ENCODE results near the gene SNX4.
"Not testable (repeated sequence)": the region's sequence is repeated elsewhere in the genome, so short reads cannot be mapped to it uniquely, and the experiment has no call there.

The SNX4 gene

DNA sequence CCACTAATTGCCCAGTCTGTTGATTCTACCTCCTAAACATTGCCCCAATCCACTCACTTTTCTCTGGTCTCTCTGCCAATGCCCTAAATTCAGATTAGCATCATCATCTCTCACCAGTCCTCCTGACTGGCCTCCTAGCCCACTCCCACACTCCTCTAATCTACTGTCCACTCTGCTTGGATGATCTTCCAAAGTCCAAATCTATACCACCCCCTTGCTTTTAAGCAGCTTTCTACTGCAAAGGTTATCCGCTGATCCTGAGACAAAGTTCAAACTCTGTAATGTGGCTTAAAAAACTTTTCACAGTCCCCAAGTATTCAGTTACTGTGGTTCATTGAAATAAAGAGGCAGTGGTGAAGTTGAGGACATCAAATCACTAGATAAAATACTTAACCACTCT, 37.6 kb downstream of the SNX4 start:
- DNase-seq (ENCODE audit: low read depth), result no peak
- H3K4me3 ChIP-seq (ENCODE audit: low read length), result no peak overlapping the region
- TF ChIP-seq, protein P1, sequence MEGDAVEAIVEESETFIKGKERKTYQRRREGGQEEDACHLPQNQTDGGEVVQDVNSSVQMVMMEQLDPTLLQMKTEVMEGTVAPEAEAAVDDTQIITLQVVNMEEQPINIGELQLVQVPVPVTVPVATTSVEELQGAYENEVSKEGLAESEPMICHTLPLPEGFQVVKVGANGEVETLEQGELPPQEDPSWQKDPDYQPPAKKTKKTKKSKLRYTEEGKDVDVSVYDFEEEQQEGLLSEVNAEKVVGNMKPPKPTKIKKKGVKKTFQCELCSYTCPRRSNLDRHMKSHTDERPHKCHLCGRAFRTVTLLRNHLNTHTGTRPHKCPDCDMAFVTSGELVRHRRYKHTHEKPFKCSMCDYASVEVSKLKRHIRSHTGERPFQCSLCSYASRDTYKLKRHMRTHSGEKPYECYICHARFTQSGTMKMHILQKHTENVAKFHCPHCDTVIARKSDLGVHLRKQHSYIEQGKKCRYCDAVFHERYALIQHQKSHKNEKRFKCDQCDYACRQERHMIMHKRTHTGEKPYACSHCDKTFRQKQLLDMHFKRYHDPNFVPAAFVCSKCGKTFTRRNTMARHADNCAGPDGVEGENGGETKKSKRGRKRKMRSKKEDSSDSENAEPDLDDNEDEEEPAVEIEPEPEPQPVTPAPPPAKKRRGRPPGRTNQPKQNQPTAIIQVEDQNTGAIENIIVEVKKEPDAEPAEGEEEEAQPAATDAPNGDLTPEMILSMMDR (conservative IDR thresholded peaks at IDR 0.05; ENCODE audit: low read length), result no peak

DNA sequence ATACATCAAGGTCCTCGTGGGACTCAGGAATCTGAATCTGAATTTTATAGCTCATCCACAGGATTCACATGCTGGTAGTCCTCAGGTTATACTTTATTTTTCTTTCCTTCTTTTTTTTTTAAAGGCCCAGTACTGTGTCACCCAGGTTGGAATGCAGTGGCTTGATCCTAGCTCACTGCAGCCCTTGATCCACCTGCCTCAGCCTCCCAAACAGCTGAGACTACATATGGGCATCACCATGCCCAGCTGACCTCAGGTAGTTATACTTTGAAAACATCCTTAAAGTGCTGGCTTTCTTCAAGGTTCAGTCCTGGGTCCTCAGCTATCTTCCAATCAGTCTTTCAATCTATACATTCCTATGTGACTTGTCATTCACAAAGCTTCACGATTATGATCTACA, 38.2 kb downstream of the SNX4 start:
- TF ChIP-seq, protein P1 (conservative IDR thresholded peaks at IDR 0.05; ENCODE audit: low read length), result no peak
- no peak for DNase-seq (ENCODE audit: low read depth)
- H3K4me3 ChIP-seq (ENCODE audit: low read length), result no peak overlapping the region

DNA sequence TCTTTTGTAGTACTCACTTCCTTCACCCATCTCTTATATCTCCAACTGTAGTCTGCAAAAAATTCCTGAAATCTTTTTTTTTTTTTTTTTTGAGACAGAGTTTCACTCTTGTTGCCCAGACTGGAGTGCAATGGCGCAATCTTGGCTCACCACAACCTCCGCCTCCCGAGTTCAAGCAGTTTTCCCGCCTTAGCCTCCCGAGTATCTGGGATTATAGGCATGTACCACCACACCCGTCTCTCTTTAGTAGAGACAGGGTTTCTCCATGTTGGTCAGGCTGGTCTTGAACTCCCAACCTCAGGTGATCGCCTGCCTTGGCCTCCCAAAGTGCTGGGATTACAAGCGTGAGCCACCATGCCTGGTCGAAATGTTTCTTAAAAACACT, 38.6 kb downstream of the SNX4 start:
- not testable (repeated sequence) for DNase-seq (ENCODE audit: low read depth); H3K4me3 ChIP-seq (ENCODE audit: low read length)

DNA sequence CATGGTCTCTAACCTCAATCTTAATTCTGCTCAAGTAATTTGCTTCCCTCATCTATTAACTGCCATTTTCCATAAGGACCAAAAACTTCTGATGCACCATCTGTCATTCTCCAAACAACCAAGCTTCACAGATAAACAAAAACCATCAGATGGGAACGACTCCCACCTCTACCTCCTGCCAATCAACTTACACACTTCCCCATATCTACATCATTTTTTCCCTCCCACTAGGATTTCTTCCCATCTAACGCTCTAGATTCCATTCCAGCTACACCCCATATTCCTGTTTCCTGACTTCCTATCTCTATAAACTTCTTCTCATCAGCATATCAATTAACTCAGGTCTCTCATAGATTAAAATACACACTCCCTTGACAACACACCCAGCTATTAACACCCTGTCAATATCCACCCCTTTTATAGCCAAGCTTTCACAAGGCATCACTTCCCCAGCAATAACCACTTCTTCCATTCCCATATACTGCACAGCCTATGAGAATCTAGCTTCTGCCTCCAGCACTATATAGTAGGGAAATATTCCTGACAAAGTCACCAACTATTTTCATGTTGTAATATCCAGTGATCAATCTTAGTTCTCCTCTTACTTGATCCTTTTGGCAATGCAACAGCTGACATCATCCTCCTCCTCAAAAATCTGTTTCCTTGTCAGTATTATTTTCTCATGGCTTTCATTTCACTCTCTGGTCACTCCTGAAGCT, 39.2 kb downstream of the SNX4 start:
- peak; percentile 81 for DNase-seq (ENCODE audit: low read depth)
- TF ChIP-seq, protein P1 (conservative IDR thresholded peaks at IDR 0.05; ENCODE audit: low read length), result no peak
- no peak overlapping the region for H3K4me3 ChIP-seq (ENCODE audit: low read length)

DNA sequence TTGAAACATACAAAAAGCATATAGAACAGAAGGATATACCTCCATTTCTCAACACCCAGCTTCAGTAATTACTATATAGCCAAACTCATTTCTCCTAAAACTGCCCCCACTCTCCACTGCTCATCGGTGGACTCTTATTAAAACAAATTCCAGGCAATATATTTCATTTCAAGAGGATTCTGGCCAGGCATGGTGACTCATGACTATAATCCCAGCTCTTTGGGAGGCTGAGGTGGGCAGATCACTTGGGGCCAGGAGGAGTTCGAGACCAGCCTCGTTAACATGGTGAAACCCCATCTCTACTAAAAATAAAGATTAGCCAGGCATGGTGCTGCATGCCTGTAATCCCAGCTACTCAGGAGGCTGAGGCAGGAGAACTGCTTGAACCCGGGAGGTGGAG, 40.9 kb downstream of the SNX4 start:
- no peak overlapping the region for H3K4me3 ChIP-seq (ENCODE audit: low read length)
- no peak for DNase-seq (ENCODE audit: low read depth)
- TF ChIP-seq, protein P1 (conservative IDR thresholded peaks at IDR 0.05; ENCODE audit: low read length), result no peak

DNA sequence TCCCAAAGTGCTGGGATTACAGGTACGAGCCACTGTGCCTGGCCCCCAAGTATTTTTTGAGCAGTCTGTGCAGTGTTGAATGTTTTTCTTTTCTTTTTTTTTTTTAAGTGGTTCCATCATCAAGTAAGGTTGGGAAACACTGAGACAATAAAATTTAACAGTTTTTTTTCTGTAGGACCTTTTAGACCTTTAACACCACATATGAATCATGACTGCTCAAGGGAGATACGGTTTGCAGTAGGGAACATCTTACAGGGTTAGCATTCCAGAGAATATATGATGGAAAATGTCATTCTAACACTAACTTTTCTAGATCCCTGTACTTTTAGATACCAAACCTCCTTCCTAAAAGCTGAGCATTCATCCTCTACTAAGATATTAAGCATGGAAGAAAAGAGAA, 41.7 kb downstream of the SNX4 start:
- TF ChIP-seq, protein P1 (conservative IDR thresholded peaks at IDR 0.05; ENCODE audit: low read length), result no peak
- no peak overlapping the region for H3K4me3 ChIP-seq (ENCODE audit: low read length)
- peak; percentile 43 for DNase-seq (ENCODE audit: low read depth)

DNA sequence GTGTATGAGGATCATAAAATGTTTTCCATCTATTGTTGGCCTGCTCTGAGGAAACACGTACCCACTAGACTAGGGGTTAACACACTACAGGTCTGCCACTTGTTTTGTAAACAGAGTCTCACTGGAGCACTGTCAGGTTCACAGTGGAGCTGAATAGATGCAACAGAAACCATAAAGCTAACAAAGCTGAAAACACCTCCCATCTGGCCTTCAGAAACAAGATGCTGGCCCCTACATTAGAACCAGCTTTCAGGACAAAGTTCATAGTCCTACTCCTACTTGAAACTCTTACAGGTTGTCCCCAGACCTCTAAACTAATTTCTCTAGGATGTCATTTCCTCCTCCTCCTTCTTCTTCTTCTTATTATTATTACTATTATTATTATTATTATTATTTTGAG, 42.3 kb downstream of the SNX4 start:
- TF ChIP-seq, protein P1 (conservative IDR thresholded peaks at IDR 0.05; ENCODE audit: low read length), result no peak
- no peak for DNase-seq (ENCODE audit: low read depth)
- H3K4me3 ChIP-seq (ENCODE audit: low read length), result no peak overlapping the region

All from AG10803 (cell line).